ENCODE data around the gene MFSD6.
A peak's percentile ranks its signal among the peaks of the same experiment; 100 is the strongest.
"Not testable (repeated sequence)": the region's sequence is repeated elsewhere in the genome, so short reads cannot be mapped to it uniquely, and the experiment has no call there.

MFSD6 gene

GRCh38 chr2:190468354-190468753 lies 60.2 kb downstream of the MFSD6 start:
- not testable (repeated sequence) for DNase-seq

GRCh38 chr2:190468814-190469569 lies 60.8 kb downstream of the MFSD6 start:
- no peak for DNase-seq

DNA sequence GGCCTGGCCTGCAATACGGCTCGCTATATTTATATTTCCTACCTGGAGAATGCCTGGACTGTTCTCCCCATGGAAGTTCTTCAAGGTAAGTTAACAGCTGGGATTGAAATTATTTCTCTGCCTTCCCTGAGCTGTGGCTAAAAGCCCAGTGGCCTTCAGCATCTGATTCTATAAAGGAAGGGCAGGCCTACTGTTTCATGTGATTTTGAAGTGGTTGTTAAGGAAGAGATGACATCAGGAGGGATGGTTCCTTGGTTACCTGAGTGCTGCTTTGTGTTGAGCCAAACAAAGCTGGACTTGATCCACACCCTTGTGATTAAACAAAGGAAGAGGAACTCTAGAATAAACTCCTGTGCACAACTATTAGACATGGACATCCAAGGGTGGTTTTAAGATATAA lies 61.6 kb downstream of the MFSD6 start:
- peak; percentile 21 for DNase-seq

DNA sequence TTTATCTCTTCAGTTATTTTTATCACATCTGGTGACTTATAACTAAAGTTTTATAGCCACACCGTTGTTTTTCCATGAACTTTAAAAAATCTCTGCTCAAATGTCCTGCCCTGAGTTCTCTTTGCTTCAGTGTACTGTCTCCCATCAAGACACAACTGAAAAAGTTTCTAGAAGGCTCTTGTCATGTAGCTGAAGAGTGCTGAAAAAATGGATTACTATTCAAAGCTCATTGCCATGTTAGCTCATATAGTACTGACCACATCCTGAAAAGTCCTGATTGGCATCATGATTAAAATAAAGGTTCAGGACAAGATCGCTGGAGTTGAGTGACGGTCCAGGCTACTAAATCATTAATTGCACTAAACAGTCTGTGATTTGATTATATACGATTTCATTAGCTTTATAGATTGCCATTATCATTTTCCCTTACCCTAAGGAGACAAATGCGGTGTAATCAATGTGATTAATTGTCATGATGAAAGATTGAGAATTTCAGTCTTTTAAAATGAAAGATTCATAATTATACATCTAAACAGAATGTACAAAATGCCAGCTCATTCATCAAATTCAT lies 62.2 kb downstream of the MFSD6 start:
- no peak for DNase-seq

DNA sequence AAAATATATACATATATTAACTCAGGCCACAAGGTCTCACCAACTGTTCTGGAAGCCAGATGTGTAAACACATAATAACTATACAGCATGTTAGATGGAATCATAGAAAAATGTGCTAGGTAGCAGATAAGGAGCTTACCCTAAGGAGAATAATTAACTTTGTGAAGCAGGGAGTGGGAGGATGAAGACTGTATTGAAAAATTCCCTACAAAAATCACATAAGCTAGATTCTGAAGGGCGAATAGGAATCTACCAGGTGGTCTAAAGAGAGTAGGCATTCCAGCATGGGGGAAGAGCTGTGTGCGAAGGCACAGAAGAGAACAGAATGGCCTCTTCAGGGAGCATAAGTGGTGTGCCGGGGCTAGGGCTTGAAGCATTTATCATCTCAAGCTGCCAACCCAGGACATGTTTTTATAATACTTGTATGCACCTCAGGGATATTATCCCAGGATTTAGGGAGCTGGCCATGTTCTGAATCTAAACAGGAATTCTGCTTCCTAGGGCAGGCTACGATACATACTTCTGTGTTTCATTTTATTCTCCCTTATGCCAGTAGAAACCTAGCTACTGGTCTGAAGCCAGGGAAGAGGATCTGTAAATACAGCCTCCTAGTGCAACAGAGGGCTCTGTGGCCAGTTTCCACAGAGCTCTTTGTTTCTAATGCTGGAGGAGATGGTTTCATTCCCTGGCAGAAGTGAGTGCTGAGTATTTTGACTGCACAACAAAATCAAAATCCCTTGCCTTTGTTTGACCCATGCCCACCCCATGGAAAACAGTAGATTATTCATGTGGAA lies 69.7 kb downstream of the MFSD6 start:
- no peak for DNase-seq

- DNase-seq = no peak
These were observed 70.5 kb downstream of the MFSD6 start for GRCh38 chr2:190478572-190479195.

GRCh38 chr2:190481339-190481738 lies 73.2 kb downstream of the MFSD6 start:
- DNase-seq = no peak

DNA sequence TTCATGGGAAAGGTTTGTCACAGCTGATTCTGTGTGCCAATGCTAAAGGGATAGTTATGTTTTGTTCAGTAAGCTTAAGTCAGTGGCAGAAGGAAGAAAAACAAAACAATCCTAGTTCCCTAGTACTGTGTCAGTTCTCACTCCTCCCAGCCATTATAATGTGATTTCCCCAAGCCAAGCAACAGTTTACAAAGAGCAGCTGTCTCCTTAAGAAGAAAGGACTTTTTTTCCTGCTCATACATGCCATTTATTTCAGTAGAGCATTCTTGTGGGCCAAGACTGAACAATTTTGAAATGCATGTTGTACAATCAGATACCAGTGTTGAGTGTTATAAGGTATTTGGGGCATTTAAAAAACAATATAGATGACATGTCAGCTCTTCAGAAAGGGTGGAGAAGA lies 74.3 kb downstream of the MFSD6 start:
- DNase-seq = no peak

DNA sequence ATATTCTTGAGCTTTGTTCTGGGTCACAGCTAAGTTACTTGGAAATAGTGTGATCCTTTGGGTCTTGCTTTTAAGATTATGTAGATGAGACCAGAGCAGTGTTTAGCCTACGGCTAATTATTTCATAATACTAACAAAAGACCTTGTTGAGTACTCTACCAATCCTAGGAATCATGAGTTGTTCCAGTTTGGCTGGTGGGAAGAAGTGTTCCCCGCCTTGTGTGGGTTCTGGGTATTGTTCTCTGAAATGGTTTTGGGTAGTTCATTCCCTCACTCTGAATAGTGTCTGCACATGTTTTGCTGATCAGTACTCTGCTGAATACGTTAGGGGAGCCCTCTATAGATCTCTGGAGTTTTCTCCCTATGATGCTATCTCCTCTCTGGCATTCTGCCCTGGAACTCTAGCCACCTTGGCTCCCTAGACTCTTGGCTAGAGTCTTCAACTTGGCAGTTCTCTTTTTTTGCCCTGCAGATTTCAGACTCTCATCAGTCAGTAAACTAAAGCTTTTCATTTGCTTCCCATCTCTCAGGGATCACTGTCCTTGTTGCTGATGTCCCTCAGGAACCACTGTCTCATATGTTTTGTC lies 78.0 kb downstream of the MFSD6 start:
- no peak for DNase-seq

DNA sequence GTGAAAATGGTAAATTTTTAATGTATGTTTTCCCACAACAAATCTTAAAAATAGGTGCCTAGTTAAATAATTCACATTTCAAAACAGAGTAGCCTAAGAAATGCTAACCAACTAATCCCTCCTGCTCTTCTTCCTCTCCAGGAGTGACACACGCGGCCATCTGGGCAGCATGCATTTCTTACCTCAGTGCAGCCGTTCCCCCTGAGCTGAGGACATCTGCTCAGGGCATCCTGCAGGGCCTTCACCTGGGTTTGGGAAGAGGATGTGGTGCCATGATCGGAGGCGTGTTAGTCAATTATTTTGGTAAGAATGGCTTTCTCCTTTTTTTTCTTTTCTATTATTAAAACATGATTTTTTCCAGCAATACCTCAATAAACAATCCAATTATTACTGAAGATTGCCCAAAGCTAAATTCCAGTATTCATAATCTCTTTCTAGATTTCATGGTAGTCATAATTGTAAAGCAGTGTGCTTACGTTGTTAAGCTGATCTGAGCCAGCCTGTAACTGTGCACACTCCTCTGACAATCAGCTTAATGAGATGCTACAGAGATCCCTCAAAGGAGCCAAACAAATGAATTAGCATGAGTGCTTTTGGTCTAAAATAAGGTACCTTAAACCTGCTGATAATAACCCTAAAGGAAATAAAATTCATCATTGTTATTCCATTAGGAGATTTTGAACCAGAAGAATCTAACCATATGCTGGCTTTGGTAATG lies 80.5 kb downstream of the MFSD6 start:
- no peak for DNase-seq

- DNase-seq = no peak
These were observed 81.3 kb downstream of the MFSD6 start for GRCh38 chr2:190489475-190489874.

DNA sequence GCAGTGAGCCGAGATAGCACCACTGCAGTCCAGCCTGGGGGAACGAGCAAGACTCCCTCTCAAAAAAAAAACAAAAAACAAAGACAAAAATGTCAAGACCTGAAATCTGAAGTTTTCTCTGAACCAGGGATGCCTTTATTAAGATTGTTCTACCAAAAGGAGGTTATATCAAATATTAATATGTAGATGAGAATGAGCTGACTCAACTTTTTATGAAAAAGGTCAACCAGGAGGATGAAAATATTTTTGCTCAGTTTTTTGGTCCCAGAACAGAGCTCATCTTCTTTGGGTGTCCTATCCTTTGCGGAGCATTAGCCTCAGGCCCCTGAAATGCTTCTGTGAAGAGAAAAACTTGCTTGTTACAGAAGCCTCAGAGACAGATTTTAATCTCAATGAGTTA lies 82.3 kb downstream of the MFSD6 start:
- DNase-seq = no peak

- DNase-seq = no peak
These were observed 84.9 kb downstream of the MFSD6 start for GRCh38 chr2:190493095-190493494.

GRCh38 chr2:190494600-190495227 lies 86.6 kb downstream of the MFSD6 start:
- not testable (repeated sequence) for DNase-seq

GRCh38 chr2:190497428-190497827 lies 89.3 kb downstream of the MFSD6 start:
- DNase-seq = no peak

- no peak for DNase-seq
These were observed 91.1 kb downstream of the MFSD6 start for GRCh38 chr2:190499273-190499672.

DNA sequence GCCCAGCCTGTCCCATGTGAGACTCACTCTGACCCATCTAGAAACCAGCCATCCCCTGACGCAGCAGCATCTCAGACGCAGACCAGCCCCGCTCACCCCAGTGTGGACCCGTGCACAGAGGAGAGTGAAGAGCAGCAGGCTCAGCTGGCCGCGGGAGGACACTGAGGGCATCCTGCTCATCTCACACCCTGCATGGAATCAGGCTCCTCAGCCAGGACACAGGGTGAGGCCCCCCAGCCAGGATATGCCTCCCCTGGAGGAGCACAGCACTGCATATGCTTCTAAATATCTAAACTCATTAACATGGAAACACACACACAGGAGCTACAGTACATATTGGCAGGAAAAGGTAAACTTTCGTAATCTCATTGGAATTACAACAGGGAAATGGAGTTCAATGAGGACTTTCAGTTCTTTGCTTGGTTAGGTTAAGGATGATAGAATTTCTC lies 91.9 kb downstream of the MFSD6 start:
- DNase-seq = no peak

GRCh38 chr2:190501231-190501630 lies 93.1 kb downstream of the MFSD6 start:
- no peak for DNase-seq

DNA sequence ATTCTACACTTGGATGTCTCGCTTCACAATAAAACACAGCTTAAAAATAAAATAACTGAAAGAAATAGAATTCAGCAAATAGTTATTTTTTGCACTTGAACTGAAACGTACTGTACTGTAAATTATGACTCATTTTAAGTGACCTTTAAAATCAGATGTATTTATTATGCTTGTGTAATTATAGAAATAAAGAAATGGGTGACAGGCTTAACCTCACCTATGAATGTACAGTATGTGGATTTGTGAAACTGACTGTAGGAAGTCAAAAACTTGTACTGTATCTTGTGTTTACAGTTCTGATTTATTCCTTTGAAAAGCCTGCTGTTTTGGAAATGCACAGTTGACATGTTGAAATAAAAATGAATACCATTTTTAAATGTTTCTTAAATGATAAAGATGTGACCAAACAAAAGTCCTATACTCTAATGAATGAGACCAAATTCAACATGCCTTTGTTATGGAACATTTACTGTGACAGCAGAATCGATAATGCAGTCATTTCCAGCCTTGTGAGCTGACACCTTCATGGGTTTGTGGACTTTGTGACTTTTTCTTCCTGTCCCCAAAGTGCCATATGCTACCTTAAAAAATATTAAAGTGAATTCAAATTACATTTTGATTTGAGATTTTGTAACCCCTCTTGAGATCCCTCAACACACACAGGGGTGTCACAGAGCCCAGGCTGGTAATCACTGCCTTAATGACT lies 93.7 kb downstream of the MFSD6 start:
- no peak for DNase-seq

GRCh38 chr2:190503088-190503487 lies 94.9 kb downstream of the MFSD6 start:
- no peak for DNase-seq

DNA sequence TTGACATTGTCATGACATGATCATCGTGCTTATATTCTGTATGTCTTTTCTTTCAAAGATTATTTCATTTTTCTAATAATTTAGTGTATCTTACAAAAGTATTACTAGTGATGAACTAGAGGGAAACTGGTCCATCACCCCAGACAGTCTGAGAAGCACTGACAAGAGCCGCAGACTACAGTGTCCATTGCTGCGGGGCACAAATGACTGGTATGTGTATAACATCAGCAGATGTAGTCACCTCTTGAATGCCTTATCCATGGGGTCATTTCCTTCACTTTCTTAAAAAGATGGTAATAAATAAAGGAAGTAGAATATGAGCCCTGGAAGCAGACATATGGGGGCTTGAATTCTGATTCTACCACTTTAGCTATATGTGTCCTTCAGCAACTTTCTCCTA lies 96.8 kb downstream of the MFSD6 start:
- no peak for DNase-seq

Measured in CD4-positive, alpha-beta T cell treated with Interleukin-15 for 1 hour (primary cell).